Smooth muscle cell (in vitro differentiated cells): ENCODE measurements around the gene NOG. TPM values are rescaled to one million over a fixed set of nuclear protein-coding genes. Genes with fewer than 3 reads are reported as not detected.

Experiments
- DNase-seq: peaks from one replicate; lab custom pipeline; 2025; ENCODE audit not compliant: unreplicated experiment; lab: John Stamatoyannopoulos, UW
- H2AFZ ChIP-seq: fragments of 200-600 bp; sonication (generic); 2 replicates; pipeline ENCODE4 v1.6.0; 2016; ENCODE audit warnings: antibody characterized with exemption, low read depth, mild to moderate bottlenecking
- H3F3A ChIP-seq: fragments of 200-600 bp; sonication (generic); 2 replicates; pipeline ENCODE4 v1.6.0; 2017; ENCODE audit warnings: antibody characterized with exemption, low read depth
- H3K27ac ChIP-seq: fragments of 200-600 bp; sonication (generic); 2 replicates; pipeline ENCODE4 v1.5.1; 2016; ENCODE audit warnings: low read depth, mild to moderate bottlenecking
- H3K27me3 ChIP-seq: fragments of 200-600 bp; sonication (generic); 2 replicates; pipeline ENCODE4 v1.6.1; 2016; ENCODE audit warnings: low read depth, mild to moderate bottlenecking
- H3K36me3 ChIP-seq: fragments of 200-600 bp; sonication (generic); 2 replicates; pipeline ENCODE4 v1.5.1; 2016; ENCODE audit warnings: low read depth
- H3K4me1 ChIP-seq: fragments of 200-600 bp; sonication (generic); 2 replicates; pipeline ENCODE4 v1.5.1; 2016; ENCODE audit warnings: low read depth
- H3K4me2 ChIP-seq: fragments of 200-600 bp; sonication (generic); 2 replicates; pipeline ENCODE4 v1.6.0; 2016; ENCODE audit warnings: mild to moderate bottlenecking
- H3K4me3 ChIP-seq: fragments of 200-600 bp; sonication (generic); 2 replicates; pipeline ENCODE4 v1.5.1; 2016; ENCODE audit warnings: mild to moderate bottlenecking
- H3K79me2 ChIP-seq: fragments of 200-600 bp; sonication (generic); 2 replicates; pipeline ENCODE4 v1.6.0; 2016; ENCODE audit warnings: low read depth, mild to moderate bottlenecking
- H3K9ac ChIP-seq: fragments of 200-600 bp; sonication (generic); 2 replicates; pipeline ENCODE4 v1.6.0; 2016; ENCODE audit warnings: low read depth
- H3K9me3 ChIP-seq: fragments of 200-600 bp; sonication (generic); replicated peaks from 2 replicates; pipeline ENCODE4 v1.5.1; 2016; ENCODE audit warnings: low read depth
- H4K20me1 ChIP-seq: fragments of 200-600 bp; sonication (generic); 2 replicates; pipeline ENCODE4 v1.6.0; 2016; ENCODE audit warnings: low read depth
- CTCF ChIP-seq: fragments of 200-600 bp; sonication (generic); IDR thresholded peaks from 2 replicates; pipeline ENCODE4 v1.5.1; 2017; ENCODE audit warnings: borderline replicate concordance, mild to moderate bottlenecking, antibody characterized with exemption; ENCODE audit not compliant: insufficient read depth, poor library complexity, severe bottlenecking
- WGBS: methylation state at CpG from one replicate; pipeline ENCODE4 v1.1.7; 2016; ENCODE audit warnings: low lambda C conversion rate; 5-methylcytosine and 5-hydroxymethylcytosine counted together
- polyA plus RNA-seq: library from polyadenylated mRNA; unstranded; fragments of >200 nt; fragmentation: Nextera tagmentation; extraction: Ambion mirVana; gene quantifications from 2 replicates; pipeline ENCODE4 v1.2.1, GENCODE V29; 2016
- total RNA-seq: library from RNA; depleted of rRNA; stranded (reverse); fragments of >200 nt; gene quantifications from 2 replicates; pipeline ENCODE4 v1.2.3, GENCODE V29; 2014

NOG gene
- total and polyA plus RNA-seq, 2 experiments from 2014 or later = 4.6 to 7.7 TPM

GRCh38 chr17:56548661-56549060 is 44.8 kb upstream of the NOG start:
- Histone ChIP-seq H3K4me1 (no peaks in the 10 kb centered on the region), H4K20me1 (no peaks in the 10 kb centered on the region), H3K4me2 (no peak overlapping the region), H3K4me3 (no peak overlapping the region), H2AFZ (no peak overlapping the region), H3K9me3 (no peaks in the 10 kb centered on the region), H3F3A (no peaks in the 10 kb centered on the region), H3K9ac (no peak overlapping the region), H3K36me3 (no peaks in the 10 kb centered on the region), H3K27ac (no peak overlapping the region), H3K27me3 (no peaks in the 10 kb centered on the region), H3K79me2 (no peaks in the 10 kb centered on the region)
- no peak for DNase-seq
- no peak for TF ChIP-seq CTCF
- 96% methylated on average over 4 of the region's 4 CpGs for WGBS

- Histone ChIP-seq H3K27me3 (no peaks in the 10 kb centered on the region), H3F3A (no peaks in the 10 kb centered on the region), H3K9me3 (no peaks in the 10 kb centered on the region), H3K79me2 (no peaks in the 10 kb centered on the region), H4K20me1 (no peaks in the 10 kb centered on the region), H3K4me3 (no peak overlapping the region), H2AFZ (no peak overlapping the region), H3K4me2 (no peak overlapping the region), H3K4me1 (no peaks in the 10 kb centered on the region), H3K9ac (no peak overlapping the region), H3K27ac (no peak overlapping the region), H3K36me3 (no peaks in the 10 kb centered on the region)
- TF ChIP-seq CTCF = no peak
- WGBS = 88% methylated on average over 1 of the region's 1 CpG
- DNase-seq = no peak
These were observed 44.0 kb upstream of the NOG start for GRCh38 chr17:56549501-56549900.

DNA sequence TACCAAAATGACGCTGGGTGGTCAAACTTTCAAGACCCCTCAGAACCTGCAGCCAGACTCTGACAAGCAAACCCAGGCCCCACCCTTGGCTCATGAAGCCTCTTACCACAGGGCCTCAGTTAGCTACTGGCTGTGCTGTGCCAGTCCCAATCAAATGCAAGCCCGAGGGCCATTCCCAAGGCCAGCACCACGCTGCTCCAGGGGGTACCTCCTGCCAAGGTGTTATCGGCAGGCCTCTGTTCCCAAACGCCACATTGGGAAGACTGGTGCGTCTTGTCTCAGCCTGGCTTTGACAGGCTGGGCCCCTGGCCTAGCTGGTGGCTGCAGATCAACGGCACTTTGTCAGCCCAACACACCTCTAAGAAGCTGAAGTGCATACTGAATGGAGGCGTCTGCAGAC is 35.8 kb upstream of the NOG start:
- H3K9ac ChIP-seq = no peak overlapping the region
- 91% methylated on average over 8 of the region's 8 CpGs for WGBS
- H3K4me2 ChIP-seq = no peak overlapping the region
- TF ChIP-seq CTCF = no peak
- H3F3A ChIP-seq = no peaks in the 10 kb centered on the region
- H3K79me2 ChIP-seq = no peaks in the 10 kb centered on the region
- H3K27me3 ChIP-seq = no peaks in the 10 kb centered on the region
- H3K36me3 ChIP-seq = no peaks in the 10 kb centered on the region
- H4K20me1 ChIP-seq = no peaks in the 10 kb centered on the region
- H3K9me3 ChIP-seq = no peaks in the 10 kb centered on the region
- DNase-seq = no peak
- H3K4me3 ChIP-seq = no peak overlapping the region
- no peaks in the 10 kb centered on the region for H3K4me1 ChIP-seq
- no peak overlapping the region for H3K27ac ChIP-seq
- H2AFZ ChIP-seq = no peak overlapping the region

DNA sequence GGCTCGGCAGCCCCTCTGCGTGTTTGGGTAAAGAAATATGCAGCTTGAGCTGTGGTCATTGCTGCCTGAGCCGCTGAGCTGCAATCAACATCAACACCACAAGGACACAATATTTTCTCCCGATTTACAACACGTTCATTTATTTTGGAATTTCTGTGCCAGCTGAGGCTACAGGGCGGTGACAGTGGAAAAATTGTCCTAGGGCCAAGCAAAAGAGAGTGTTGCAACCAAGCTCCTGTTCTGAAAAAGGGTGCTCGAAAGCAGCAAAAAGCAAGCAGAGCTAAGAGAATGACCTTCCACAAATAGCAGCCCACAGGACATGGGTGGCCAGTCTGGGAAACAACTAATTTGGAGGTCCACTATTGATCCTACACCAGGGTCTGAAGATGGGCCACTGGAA is 35.4 kb upstream of the NOG start:
- Histone ChIP-seq H3K36me3 (no peaks in the 10 kb centered on the region), H3K4me1 (no peaks in the 10 kb centered on the region), H3K4me2 (no peak overlapping the region), H3K9ac (no peak overlapping the region), H3K4me3 (no peak overlapping the region), H3K9me3 (no peaks in the 10 kb centered on the region), H4K20me1 (no peaks in the 10 kb centered on the region), H3K27ac (no peak overlapping the region), H3F3A (no peaks in the 10 kb centered on the region), H3K79me2 (no peaks in the 10 kb centered on the region), H3K27me3 (no peaks in the 10 kb centered on the region), H2AFZ (no peak overlapping the region)
- WGBS = 88% methylated on average over 7 of the region's 7 CpGs
- TF ChIP-seq CTCF = no peak
- no peak for DNase-seq
